Measurements from ENCODE around the gene STX8.

The STX8 gene

GRCh38 chr17:9256751-9257629 lies 318.6 kb downstream of the STX8 start:
- no peak for DNase-seq

GRCh38 chr17:9256361-9256750 lies 319.3 kb downstream of the STX8 start:
- DNase-seq: no peak

GRCh38 chr17:9255833-9256232 lies 319.8 kb downstream of the STX8 start:
- DNase-seq: no peak

GRCh38 chr17:9254841-9255240 lies 320.8 kb downstream of the STX8 start:
- no peak for DNase-seq

GRCh38 chr17:9253308-9253707 lies 322.3 kb downstream of the STX8 start:
- DNase-seq: no peak

- DNase-seq: no peak
Observed at GRCh38 chr17:9251273-9251672, 324.3 kb downstream of the STX8 start.

DNA sequence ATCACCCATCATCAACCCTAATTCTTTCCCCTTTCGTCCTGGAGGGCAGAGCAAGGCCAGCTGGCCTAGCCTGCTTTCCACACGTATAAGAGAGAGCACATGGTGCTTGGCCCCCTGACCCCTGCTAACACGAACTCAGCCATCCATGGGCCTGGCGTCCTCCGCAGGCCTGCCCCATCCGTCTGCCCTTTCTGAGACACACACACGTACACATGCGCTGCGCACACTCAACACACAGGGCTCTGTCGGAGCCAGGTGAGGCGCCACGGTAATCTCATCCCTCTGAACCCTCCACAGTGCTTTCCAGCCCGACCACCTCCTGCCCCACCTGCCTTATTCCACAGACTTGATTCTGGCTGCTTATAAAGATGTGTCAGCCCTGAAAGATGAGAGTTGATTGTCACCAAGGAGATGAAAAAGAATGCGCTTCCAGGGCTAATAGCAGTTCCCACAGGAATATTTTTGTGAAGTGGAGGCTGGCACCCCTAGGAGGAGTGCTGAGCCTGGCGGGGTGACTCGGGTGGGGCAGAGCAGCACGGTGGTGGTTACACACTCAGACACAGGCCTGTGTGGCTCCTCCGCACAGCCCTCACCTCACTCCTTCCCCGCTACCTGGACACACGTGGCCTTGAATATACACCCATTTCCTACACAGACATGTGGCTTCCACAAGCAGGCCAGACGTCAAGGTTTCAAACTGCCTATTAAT lies 326.2 kb downstream of the STX8 start:
- DNase-seq: no peak

DNA sequence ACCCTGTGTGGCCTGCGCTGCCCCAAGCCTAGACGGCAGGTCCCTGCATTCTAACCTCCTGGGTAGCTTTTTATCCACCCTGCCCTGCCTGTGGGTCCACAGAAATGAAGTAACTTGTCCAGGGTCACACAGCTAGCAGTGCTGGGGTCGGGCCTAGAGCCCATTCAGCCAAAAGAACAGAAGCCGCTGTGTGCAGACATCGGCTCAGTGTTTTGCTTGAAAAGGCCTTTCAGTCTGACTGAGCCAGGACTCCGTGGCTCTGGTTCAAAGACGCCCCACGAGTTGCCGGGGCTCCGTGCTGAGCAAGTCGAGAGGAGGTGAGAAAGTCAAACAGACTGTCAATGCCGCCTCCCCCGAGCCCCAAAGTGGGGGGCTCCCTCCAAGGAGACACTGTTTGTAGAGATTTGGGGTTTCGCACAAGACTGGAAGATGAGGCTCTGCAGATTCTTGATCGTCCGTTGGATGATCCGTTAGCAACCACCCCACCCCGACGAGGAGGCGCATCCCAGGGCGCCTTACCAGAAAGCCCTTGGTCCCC lies 328.1 kb downstream of the STX8 start:
- no peak for DNase-seq

GRCh38 chr17:9244066-9245052 lies 331.3 kb downstream of the STX8 start:
- DNase-seq: no peak

GRCh38 chr17:9242983-9243382 lies 332.6 kb downstream of the STX8 start:
- DNase-seq: no peak

GRCh38 chr17:9242497-9242881 lies 333.1 kb downstream of the STX8 start:
- DNase-seq: no peak

DNA sequence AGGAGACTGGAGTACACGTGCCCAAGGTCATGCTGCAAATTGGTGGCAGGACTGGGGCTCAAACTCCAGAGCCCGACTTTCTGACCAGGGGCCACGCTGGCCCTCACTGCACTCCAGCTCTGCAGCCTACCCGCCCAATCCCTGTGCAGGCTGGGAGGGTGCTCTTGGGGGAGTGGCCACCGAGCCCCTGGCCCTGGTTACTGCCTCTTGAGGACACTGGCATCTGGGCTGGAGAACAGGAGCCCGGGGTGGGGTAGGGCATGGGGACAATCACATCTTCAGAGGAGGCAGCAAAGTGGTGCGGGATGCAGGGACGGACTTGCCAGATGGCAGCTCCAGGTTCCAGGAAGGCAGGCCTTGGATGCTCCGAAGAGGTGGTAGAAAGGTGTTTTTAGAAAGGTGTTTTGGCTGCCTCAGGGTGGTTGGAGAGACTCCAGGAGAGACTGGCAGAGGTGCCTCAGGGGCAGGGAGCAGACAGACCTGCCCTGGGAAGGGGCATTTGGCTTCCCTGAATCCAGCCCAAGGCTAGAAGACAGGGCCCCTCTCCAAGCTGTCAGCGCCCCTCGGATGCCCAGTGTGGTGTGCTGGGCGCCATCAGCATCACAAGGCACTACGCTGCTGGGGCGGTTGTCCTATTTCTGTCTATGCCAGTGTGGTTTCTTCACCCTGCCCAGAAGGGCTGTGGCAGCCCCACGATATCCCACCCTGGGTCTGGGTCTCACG lies 333.7 kb downstream of the STX8 start:
- DNase-seq: no peak

- DNase-seq: no peak
Observed at GRCh38 chr17:9241371-9241712, 334.3 kb downstream of the STX8 start.

DNA sequence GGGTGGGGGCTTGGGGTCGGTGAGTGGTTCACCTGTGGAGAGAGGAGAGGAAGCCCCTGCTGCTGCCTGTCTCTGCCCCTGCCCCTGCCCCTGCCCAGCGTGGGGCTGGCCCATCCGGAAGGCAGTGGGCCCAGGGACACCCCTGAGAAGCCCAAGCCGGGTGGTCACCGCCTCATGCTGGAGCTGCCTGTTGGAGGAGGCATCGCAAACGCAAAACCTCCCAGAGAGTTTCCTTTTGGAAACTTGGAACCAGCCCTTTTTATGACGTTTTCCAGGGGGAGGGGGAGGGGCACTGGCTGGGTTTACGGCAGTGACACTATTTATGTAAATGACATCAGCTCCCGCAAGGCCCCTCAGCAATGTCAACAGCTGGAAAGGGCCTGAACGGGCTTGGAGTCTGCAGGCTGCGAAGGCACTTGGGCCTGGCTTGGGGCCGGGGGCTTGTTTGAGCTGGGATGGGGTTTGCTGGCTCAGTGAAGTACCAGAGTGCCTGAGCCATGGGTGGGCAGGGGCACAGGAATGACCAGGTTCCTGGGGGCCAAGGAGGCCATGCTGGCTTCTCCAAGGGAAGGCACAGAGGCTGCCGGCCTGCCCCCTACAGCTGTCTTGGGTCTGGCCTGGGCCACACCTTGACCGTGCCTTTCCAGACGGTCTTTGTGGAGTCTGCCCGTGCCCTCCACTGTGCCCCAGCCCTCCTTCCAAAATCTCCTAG lies 334.8 kb downstream of the STX8 start:
- no peak for DNase-seq

DNA sequence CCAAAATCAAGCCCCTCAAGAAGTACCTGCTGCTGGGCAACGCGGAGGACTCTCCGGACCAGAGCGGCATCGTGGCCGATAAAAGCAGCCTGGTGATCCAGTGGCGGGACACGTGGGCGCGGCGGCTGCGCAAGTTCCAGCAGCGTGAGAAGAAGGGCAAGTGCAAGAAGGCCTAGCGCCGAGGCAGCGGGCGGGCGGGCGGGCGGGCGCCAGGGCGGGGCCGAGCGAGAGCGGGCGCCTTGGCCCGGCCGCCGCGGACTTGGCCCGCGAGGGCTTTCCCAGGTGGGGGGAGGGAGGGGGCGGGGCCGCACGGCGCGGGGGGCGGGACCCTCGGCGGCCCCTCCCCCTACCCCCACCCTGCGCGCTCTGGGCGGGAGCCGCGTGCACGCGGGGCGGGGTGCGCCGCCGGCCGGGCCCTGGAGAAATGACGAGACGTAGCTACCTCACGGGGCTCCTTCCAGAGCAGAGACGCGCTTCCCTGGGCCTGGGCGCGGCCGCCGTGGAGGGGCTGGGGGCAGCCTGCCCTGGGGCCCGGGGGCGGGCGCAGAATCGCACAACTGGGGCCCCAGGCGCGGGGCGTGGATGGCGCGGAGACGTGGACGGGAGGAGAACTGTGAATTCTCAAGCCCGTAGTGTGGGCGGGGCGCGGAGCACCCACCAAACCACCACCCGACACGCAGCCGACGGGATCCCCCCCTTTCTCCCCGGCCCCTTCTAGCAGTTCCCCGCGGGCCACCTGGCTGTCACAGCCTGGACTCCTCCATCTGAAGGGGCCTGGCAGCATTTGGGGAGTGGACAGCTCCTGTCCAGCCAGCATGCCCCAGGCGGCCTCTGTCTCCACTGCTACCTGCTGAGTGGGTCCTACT lies 335.6 kb downstream of the STX8 start:
- peak; percentile 86 for DNase-seq

- DNase-seq: peak; percentile 70
Observed at GRCh38 chr17:9239246-9239792, 336.3 kb downstream of the STX8 start.

GRCh38 chr17:9238340-9239245 lies 337.0 kb downstream of the STX8 start:
- DNase-seq: no peak

DNA sequence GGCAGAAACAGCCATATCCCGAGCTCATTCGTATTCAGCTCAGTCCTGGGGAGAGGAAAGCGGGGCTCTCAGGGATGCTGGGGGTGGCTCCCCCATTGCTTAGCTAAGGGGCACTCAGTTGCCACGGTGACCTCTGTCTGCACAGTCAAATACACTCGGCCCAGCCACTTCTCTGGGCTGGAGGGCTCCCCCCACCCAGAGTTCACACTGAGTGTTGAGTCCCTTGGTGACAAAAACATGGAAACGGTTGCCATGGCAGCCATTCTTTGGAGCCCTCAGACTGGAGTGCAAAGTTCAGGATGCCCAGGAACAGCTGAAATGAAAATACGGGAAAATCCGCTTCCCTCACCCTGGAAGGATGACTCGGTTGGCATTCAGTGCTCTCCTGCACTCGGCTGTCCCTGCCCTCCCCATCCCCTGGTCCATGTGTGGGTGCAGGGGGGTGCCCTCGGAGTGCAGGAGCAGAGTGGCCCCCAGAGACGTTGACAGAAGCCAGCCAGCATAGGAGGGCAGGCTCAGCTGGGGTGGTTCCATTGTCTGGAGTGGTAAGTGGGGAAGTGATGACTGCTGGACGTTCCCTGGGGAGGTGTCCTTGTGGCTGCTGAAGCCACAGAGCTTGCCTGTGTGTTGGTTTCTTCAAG lies 337.8 kb downstream of the STX8 start:
- no peak for DNase-seq

- no peak for DNase-seq
Observed at GRCh38 chr17:9237053-9237410, 338.6 kb downstream of the STX8 start.
